NCI-H1694 (cell line): ENCODE data around the gene SMAD3.

ENCODE experiments used
- DNase-seq: peaks from one replicate; lab custom pipeline; 2025; lab: John Stamatoyannopoulos, UW

The SMAD3 gene

GRCh38 chr15:67242708-67243111 lies 177.3 kb downstream of the SMAD3 start:
- DNase-seq: no peak
